ENCODE measurements around the gene DCAF6. TPM values are rescaled to one million over a fixed set of nuclear protein-coding genes. Genes with fewer than 3 reads are reported as not detected.
A peak's percentile ranks its signal among the peaks of the same experiment; 100 is the strongest.

The DCAF6 gene
- total and polyA plus RNA-seq, 2 experiments from 2014 or later: 52.0 to 92.7 TPM

GRCh38 chr1:167973832-167974231 is 37.3 kb downstream of the DCAF6 start:
- Histone ChIP-seq H3K27ac (no peak overlapping the region), H3K36me3 (peaks cover 22% of the 10 kb centered on the region), H3K4me3 (no peak overlapping the region), H3K27me3 (no peaks in the 10 kb centered on the region), H3K4me1 (ENCODE audit: low read depth) (no peaks in the 10 kb centered on the region), H3K9me3 (ENCODE audit: low read depth) (no peaks in the 10 kb centered on the region)
- peak in 1 of 2 donors; percentile 34 for DNase-seq (ENCODE audit: low read depth in 1 of 2, low spot score in 1 of 2)
- TF ChIP-seq CTCF (IDR thresholded peaks at IDR 0.05; ENCODE audit: low read depth, low read length): no peak

- Histone ChIP-seq H3K36me3 (peaks cover 18% of the 10 kb centered on the region), H3K4me1 (ENCODE audit: low read depth) (no peaks in the 10 kb centered on the region), H3K4me3 (no peak overlapping the region), H3K27ac (no peak overlapping the region), H3K27me3 (no peaks in the 10 kb centered on the region), H3K9me3 (ENCODE audit: low read depth) (no peaks in the 10 kb centered on the region)
- no peak for TF ChIP-seq CTCF (IDR thresholded peaks at IDR 0.05; ENCODE audit: low read depth, low read length)
- no peak for DNase-seq (ENCODE audit: low read depth in 1 of 2, low spot score in 1 of 2)
Measured at GRCh38 chr1:167974698-167975097, 38.2 kb downstream of the DCAF6 start.

GRCh38 chr1:167977245-167977644 is 40.8 kb downstream of the DCAF6 start:
- Histone ChIP-seq H3K9me3 (ENCODE audit: low read depth) (no peaks in the 10 kb centered on the region), H3K4me3 (no peak overlapping the region), H3K36me3 (peaks cover 18% of the 10 kb centered on the region), H3K27me3 (no peaks in the 10 kb centered on the region), H3K4me1 (ENCODE audit: low read depth) (no peaks in the 10 kb centered on the region), H3K27ac (no peak overlapping the region)
- no peak for DNase-seq (ENCODE audit: low read depth in 1 of 2, low spot score in 1 of 2)
- TF ChIP-seq CTCF (IDR thresholded peaks at IDR 0.05; ENCODE audit: low read depth, low read length): no peak

GRCh38 chr1:167981933-167982332 is 45.5 kb downstream of the DCAF6 start:
- DNase-seq (ENCODE audit: low read depth in 1 of 2, low spot score in 1 of 2): no peak
- Histone ChIP-seq H3K27me3 (no peaks in the 10 kb centered on the region), H3K9me3 (ENCODE audit: low read depth) (no peaks in the 10 kb centered on the region), H3K36me3 (no peaks in the 10 kb centered on the region), H3K4me3 (no peak overlapping the region), H3K4me1 (ENCODE audit: low read depth) (no peaks in the 10 kb centered on the region), H3K27ac (no peak overlapping the region)
- TF ChIP-seq CTCF (IDR thresholded peaks at IDR 0.05; ENCODE audit: low read depth, low read length): no peak

GRCh38 chr1:167983797-167984420 is 47.4 kb downstream of the DCAF6 start:
- Histone ChIP-seq H3K9me3 (ENCODE audit: low read depth) (no peaks in the 10 kb centered on the region), H3K36me3 (no peaks in the 10 kb centered on the region), H3K27me3 (no peaks in the 10 kb centered on the region), H3K27ac (no peak overlapping the region), H3K4me3 (no peak overlapping the region), H3K4me1 (ENCODE audit: low read depth) (no peaks in the 10 kb centered on the region)
- no peak for TF ChIP-seq CTCF (IDR thresholded peaks at IDR 0.05; ENCODE audit: low read depth, low read length)
- DNase-seq (ENCODE audit: low read depth in 1 of 2, low spot score in 1 of 2): no peak

All from cardiac muscle cell (in vitro differentiated cells and primary cell).